GM12873 (cell line): ENCODE data around the gene DLD.

ENCODE experiments used
- CTCF ChIP-seq: IDR thresholded peaks from 2 replicates; pipeline ENCODE4 v1.5.1; 2012; ENCODE audit warnings: low read depth, mild to moderate bottlenecking, moderate library complexity, low read length, control low read depth; ENCODE audit not compliant: insufficient read depth; ENCODE audit errors: missing control alignments

DLD gene

DNA sequence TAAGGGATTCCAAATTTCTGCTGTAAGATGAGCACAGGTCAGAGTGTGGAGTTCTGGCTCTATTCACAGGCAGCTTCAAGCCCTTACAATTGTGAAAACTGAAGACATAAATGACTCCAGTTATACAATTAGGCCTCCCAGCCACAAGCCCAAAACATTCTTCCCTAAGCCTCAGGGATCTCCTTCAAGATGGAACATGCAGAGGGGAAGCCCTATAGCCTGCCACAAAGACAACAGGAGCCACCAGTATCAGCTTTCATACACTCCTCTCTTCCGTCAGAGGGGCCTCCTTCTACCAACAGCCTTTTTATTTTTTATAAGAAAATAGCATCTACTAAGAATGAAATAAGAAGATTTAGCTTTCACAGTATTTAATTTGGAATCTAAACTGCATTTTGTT is 46.5 kb downstream of the DLD start:
- TF ChIP-seq CTCF: no peak

GRCh38 chr7:107938456-107939250 is 47.7 kb downstream of the DLD start:
- no peak for TF ChIP-seq CTCF

DNA sequence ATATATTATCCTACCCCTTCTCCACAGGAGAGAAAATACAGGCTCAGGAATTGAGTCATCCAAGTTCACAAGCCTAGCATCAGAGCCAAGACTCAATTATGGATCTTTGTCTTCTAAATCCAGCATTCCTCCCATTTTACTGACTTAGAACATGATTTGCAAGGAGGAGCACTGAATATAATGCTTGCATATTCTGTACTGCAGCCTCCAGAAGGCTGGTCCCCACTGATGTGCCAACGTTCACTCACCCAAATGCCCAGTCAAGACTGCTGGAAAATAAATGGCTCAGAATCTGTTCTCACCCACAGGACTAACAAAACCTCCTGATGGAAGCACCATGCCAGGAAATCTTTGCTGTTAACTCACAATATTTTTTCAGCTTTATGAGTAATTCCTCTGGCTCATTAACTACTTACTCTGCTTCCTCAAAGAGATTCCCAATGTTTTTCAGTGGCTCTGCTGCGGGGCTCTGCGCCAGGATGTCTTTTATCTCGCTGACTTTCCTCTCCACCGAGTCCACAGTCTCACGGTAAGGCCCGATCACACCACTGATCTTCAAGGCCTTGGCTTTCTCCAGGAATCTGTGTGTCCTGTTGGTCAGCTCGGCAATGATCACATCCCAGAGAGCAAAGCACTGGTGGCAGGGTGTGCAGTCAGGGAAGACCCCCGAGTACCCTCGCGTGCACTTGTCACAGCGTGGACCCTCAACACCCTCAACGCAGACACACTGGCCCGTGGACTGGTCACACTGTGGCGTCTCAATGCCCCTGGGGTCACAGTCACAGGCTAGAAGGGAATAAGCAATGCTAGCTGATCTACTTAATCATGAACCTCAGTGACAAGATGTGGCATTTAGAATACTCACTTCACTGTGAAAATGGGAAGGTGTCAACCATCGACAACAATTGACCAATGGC is 48.8 kb downstream of the DLD start:
- TF ChIP-seq CTCF: no peak

DNA sequence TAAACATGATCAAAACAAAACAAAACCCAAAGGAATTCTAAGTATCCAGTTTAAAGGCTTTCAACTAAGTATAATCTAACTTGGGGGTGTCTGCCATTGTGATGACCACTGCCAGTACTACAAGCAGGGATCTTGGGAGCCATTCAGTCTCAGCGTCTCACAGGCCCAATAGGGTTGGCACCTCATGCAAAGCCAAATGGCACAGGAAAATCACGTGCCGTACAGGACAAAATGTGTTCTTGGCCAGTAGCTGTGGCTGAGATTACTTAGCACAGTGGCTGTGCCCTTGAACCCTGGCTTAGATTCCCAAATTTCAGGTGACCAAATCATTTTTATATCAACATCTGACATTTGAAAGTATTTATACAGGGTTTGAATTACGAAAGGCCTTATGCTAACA is 50.0 kb downstream of the DLD start:
- no peak for TF ChIP-seq CTCF

GRCh38 chr7:107943018-107943417 is 52.0 kb downstream of the DLD start:
- TF ChIP-seq CTCF: no peak

DNA sequence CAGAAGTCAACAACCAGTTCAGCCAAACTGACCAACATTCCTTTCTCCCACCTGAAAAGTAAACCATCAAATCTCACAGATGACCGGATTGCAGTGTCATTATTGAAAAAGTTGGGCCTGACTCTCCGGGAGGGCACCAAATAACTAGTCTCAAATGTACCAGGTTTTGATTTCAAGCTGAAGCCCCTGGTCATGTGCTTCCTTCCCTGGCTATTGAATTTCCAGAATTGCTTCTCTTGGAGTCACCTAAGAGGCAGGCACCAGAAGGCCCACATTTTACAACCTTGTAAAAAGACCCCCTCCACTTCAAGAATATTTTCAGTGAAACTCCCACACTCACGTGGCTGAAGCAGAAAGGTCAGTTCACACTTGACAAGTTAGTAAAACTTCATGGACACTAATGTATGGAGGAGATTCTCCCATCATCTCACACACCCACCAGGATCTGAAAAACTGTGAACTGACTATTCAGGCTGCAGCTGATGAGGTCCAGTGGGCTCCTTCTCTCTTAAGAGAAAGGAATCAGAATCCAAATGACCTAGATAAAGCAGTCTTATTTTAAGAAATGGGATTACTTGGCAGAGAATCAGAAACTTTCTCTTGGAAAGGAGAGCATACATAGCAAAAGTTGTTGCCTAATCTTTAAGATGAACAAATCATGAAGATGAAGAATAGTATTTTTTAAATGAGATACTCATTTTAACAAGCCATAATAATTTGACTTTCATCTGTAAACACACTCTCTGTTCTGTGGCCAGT is 53.6 kb downstream of the DLD start:
- TF ChIP-seq CTCF: no peak
